HepG2 (cell line): ENCODE data around the gene COL18A1. TPM values are rescaled to one million over a fixed set of nuclear protein-coding genes. Genes with fewer than 3 reads are reported as not detected.
A peak's percentile ranks its signal among the peaks of the same experiment; 100 is the strongest.

Experiments
- ATAC-seq: fragments of 200-7000 bp; cut with Tn5 transposase; 3 replicates; pipeline ENCODE4 v1.9.1; 2020; ENCODE audit warnings: mild to moderate bottlenecking, moderate library complexity
- BruUV-seq: library from RNA; stranded (reverse); fragments of 400-500 nt; replicated peaks from 2 replicates; lab custom pipeline; 2021; lab: Mats Ljungman, UMichigan
- CTCF ChIA-PET: fragments of 300-600 bp; formaldehyde crosslinking; extraction: SDS; loops from one replicate; lab custom pipeline; 2021; ENCODE audit warnings: low total read pairs, inconsistent platforms, low intra/inter-chr PET ratio; lab: Yijun Ruan, JAX
- POLR2A ChIA-PET: fragments of 350-600 bp; sonication (Branson Sonifier 250); formaldehyde crosslinking; loops from one replicate; lab custom pipeline; 2020; ENCODE audit warnings: antibody characterized with exemption, inconsistent platforms; lab: Yijun Ruan, JAX
- DNase-seq: peaks from one replicate; pipeline ENCODE4 v3.0.0-alpha.2; 2015; ENCODE audit warnings: low spot score
- FAIRE-seq: peaks from 3 replicates; lab custom pipeline; 2011; peaks lifted over from hg19 to GRCh38; lab: Jason Lieb, UNC
- H2AFZ ChIP-seq: one replicate; pipeline ENCODE4 v1.6.1; 2011; ENCODE audit warnings: low read length, inconsistent platforms
- H3K27ac ChIP-seq: fragments of 300-600 bp; 3 replicates; pipeline ENCODE4 v1.8.0; 2011; ENCODE audit warnings: mixed run types, mild to moderate bottlenecking, mixed read lengths, low read length, inconsistent platforms; ENCODE audit not compliant: insufficient read depth; ENCODE audit errors: extremely low read length
- H3K27me3 ChIP-seq, 2 experiments: fragments of 200-600 bp in 1 of 2; 2 replicates in 1 of 2; 3 replicates in 1 of 2; pipeline versions ENCODE4 v1.6.0 to v1.8.0; 2011; ENCODE audit warnings: low read length in 2 of 2, mild to moderate bottlenecking in 2 of 2, moderate library complexity in 2 of 2, inconsistent platforms in 1 of 2; ENCODE audit not compliant: insufficient read depth in 2 of 2, control insufficient read depth in 1 of 2
- H3K36me3 ChIP-seq, 2 experiments: fragments of 200-600 bp in 1 of 2; replicated peaks in 1 of 2; 2 replicates in 1 of 2; 3 replicates in 1 of 2; pipeline versions ENCODE4 v1.5.1 to v1.8.0; 2011; ENCODE audit warnings: low read length in 2 of 2, inconsistent platforms in 1 of 2; ENCODE audit not compliant: insufficient read depth in 2 of 2, control insufficient read depth in 1 of 2
- H3K4me1 ChIP-seq: 2 replicates; pipeline ENCODE4 v1.5.1; 2012; ENCODE audit warnings: low read length, inconsistent platforms; ENCODE audit not compliant: insufficient read depth
- H3K4me2 ChIP-seq: 2 replicates; pipeline ENCODE4 v1.6.0; 2011; ENCODE audit warnings: low read depth, low read length, inconsistent platforms
- H3K4me3 ChIP-seq, 3 experiments: fragments of 200-600 bp in 1 of 3; sonication (generic), shearing (Covaris generic) in 1 of 3; replicated peaks in 1 of 3; 2 replicates each; pipeline ENCODE4 v1.5.1; 2011 to 2016; ENCODE audit warnings: low read length in 3 of 3, inconsistent platforms in 2 of 3, low read depth in 2 of 3, mild to moderate bottlenecking in 2 of 3, control low read depth in 1 of 3, mixed read lengths in 1 of 3; ENCODE audit not compliant: insufficient read depth in 1 of 3
- H3K79me2 ChIP-seq: one replicate; pipeline ENCODE4 v1.6.1; 2011; ENCODE audit warnings: low read length, inconsistent platforms; ENCODE audit not compliant: insufficient read depth
- H3K9ac ChIP-seq: 2 replicates; pipeline ENCODE4 v1.6.0; 2011; ENCODE audit warnings: mild to moderate bottlenecking, low read depth, low read length, inconsistent platforms; ENCODE audit not compliant: insufficient read depth
- H3K9me3 ChIP-seq: 2 replicates; pipeline ENCODE4 v1.5.1; 2012; ENCODE audit warnings: mild to moderate bottlenecking, low read length
- H4K20me1 ChIP-seq: 2 replicates; pipeline ENCODE4 v1.6.0; 2011; ENCODE audit warnings: inconsistent platforms, mild to moderate bottlenecking, low read length, moderate library complexity; ENCODE audit not compliant: insufficient read depth
- ADNP ChIP-seq: sonication (generic); formaldehyde crosslinking; IDR thresholded peaks from 2 replicates; pipeline ENCODE4 v1.4.0; 2020; ENCODE audit warnings: missing genetic modification reagents
- ARNTL ChIP-seq: sonication (generic); formaldehyde crosslinking; IDR thresholded peaks from 2 replicates; pipeline ENCODE4 v1.4.0; 2020; ENCODE audit warnings: mild to moderate bottlenecking, missing genetic modification reagents
- CCDC6 ChIP-seq: sonication (generic); formaldehyde crosslinking; IDR thresholded peaks from 2 replicates; pipeline ENCODE4 v1.8.1; 2022; ENCODE audit warnings: mild to moderate bottlenecking, missing genetic modification reagents, moderate library complexity
- MIER3 ChIP-seq: IDR thresholded peaks from 2 replicates; pipeline ENCODE4 v1.6.1; 2016; ENCODE audit warnings: missing compliant biosample characterization, borderline replicate concordance
- MTF1 ChIP-seq: sonication (generic); formaldehyde crosslinking; IDR thresholded peaks from 2 replicates; pipeline ENCODE4 v1.5.0; 2020; ENCODE audit warnings: missing genetic modification reagents
- PBX3 ChIP-seq: sonication (generic); formaldehyde crosslinking; IDR thresholded peaks from 2 replicates; pipeline ENCODE4 v1.8.1; 2023; ENCODE audit warnings: missing genetic modification reagents, inconsistent platforms, borderline replicate concordance
- SP1 ChIP-seq, 2 experiments: fragments of 450-650 bp in 1 of 2; sonication (generic) in 1 of 2; formaldehyde crosslinking in 1 of 2; IDR thresholded peaks; 2 replicates each; pipeline versions ENCODE4 v1.4.0 to v1.6.1; 2016 to 2020; ENCODE audit warnings: missing genetic modification reagents in 1 of 2
- ZBTB7A ChIP-seq: sonication (generic); formaldehyde crosslinking; IDR thresholded peaks from 2 replicates; pipeline ENCODE4 v1.8.0; 2022; ENCODE audit warnings: mild to moderate bottlenecking, missing genetic modification reagents
- ZFP41 ChIP-seq: sonication (generic); formaldehyde crosslinking; IDR thresholded peaks from 2 replicates; pipeline ENCODE4 v1.4.0; 2020; ENCODE audit warnings: mild to moderate bottlenecking, missing genetic modification reagents, borderline replicate concordance
- ZNF326 ChIP-seq: sonication (generic); formaldehyde crosslinking; IDR thresholded peaks from 2 replicates; pipeline ENCODE4 v1.4.0; 2020; ENCODE audit warnings: missing genetic modification reagents, borderline replicate concordance
- ZNF550 ChIP-seq: sonication (generic); formaldehyde crosslinking; IDR thresholded peaks from 2 replicates; pipeline ENCODE4 v1.4.0; 2020; ENCODE audit warnings: mild to moderate bottlenecking, missing genetic modification reagents, borderline replicate concordance
- ZSCAN21 ChIP-seq: sonication (generic); formaldehyde crosslinking; IDR thresholded peaks from 2 replicates; pipeline ENCODE4 v1.8.0; 2022; ENCODE audit warnings: mild to moderate bottlenecking, missing genetic modification reagents, moderate library complexity, borderline replicate concordance
- WGBS: methylation state at CpG from one replicate; pipeline ENCODE4 v1.1.6; 2017; ENCODE audit warnings: low lambda C conversion rate; 5-methylcytosine and 5-hydroxymethylcytosine counted together
- in situ Hi-C: cut with HindIII; loops from 2 replicates; pipeline ENCODE4 v1.10.0; 2017; ENCODE audit warnings: low pct_unique_long_range_greater_than_20kb; ENCODE audit not compliant: extremely low pct_ligation_motif_present
- intact Hi-C: fragments of 100-400 bp; cut with micrococcal nuclease; formaldehyde crosslinking; loops from one replicate; pipeline ENCODE4 v1.10.0; 2022; ENCODE audit not compliant: unreplicated experiment
- polyA plus RNA-seq, 8 experiments: library from polyadenylated mRNA; depleted of rRNA in 3 of 8; stranded (reverse) in 7 of 8; unstranded in 1 of 8; fragments of >200 nt; fragmentation: Illumina TruSeq in 4 of 8; extraction: Trizol in 4 of 8; gene quantifications; 2 replicates each; pipeline versions ENCODE4 v1.2.1 to v1.2.3, GENCODE V29; 2011 to 2016; ENCODE audit warnings: low read depth in 4 of 8, missing spikeins in 1 of 8, mixed read lengths in 1 of 8; ENCODE audit not compliant: insufficient read depth in 1 of 8
- total RNA-seq, 5 experiments: library from RNA; depleted of rRNA; stranded (reverse); fragments of >200 nt; fragmentation: Illumina TruSeq; extraction: Trizol; gene quantifications; 2 replicates each; pipeline ENCODE4 v1.2.3, GENCODE V29; 2016; ENCODE audit warnings: low read depth in 1 of 5
- TF ChIP-seq, protein P1 (sequence below): sonication (generic); formaldehyde crosslinking; IDR thresholded peaks from 2 replicates; pipeline ENCODE4 v1.5.0; 2020; ENCODE audit warnings: mild to moderate bottlenecking, missing genetic modification reagents, borderline replicate concordance
- TF ChIP-seq, protein P2 (sequence below): sonication (generic); formaldehyde crosslinking; IDR thresholded peaks from 2 replicates; pipeline ENCODE4 v1.8.0; 2022; ENCODE audit warnings: mild to moderate bottlenecking, missing genetic modification reagents, moderate library complexity
- TF ChIP-seq, protein P3 (sequence below): fragments of 450-650 bp; IDR thresholded peaks from 2 replicates; pipeline ENCODE4 v1.6.1; 2016

The COL18A1 gene
- total and polyA plus RNA-seq, 2 of the 13 experiments (the other 11 are each of a cell fraction or from before 2014, with no cell fraction given) = 79.0 to 102 TPM

- Histone ChIP-seq H3K79me2 (peaks cover 72% of the 10 kb centered on the region), H3K4me1 (peaks cover 75% of the 10 kb centered on the region), H3K9me3 (no peaks in the 10 kb centered on the region), H3K27me3 (no peaks in the 10 kb centered on the region), H3K4me3 (no peak overlapping the region), H4K20me1 (no peaks in the 10 kb centered on the region), H2AFZ (no peak overlapping the region), H3K27ac (no peak overlapping the region), H3K36me3 (peaks cover 5 to 7% of the 10 kb centered on the region in 2 experiments; a peak in 3 of 5 replicates), H3K9ac (no peak overlapping the region), H3K4me2 (no peak overlapping the region)
- FAIRE-seq (no peak), ATAC-seq (no peak), DNase-seq (no peak)
- in situ Hi-C loops (no loop called here), intact Hi-C loops (no loop called here)
- no peak for TF ChIP-seq CCDC6 (CRISPR knock-in tag)
- no peak for TF ChIP-seq PBX3
- TF ChIP-seq, protein P1, sequence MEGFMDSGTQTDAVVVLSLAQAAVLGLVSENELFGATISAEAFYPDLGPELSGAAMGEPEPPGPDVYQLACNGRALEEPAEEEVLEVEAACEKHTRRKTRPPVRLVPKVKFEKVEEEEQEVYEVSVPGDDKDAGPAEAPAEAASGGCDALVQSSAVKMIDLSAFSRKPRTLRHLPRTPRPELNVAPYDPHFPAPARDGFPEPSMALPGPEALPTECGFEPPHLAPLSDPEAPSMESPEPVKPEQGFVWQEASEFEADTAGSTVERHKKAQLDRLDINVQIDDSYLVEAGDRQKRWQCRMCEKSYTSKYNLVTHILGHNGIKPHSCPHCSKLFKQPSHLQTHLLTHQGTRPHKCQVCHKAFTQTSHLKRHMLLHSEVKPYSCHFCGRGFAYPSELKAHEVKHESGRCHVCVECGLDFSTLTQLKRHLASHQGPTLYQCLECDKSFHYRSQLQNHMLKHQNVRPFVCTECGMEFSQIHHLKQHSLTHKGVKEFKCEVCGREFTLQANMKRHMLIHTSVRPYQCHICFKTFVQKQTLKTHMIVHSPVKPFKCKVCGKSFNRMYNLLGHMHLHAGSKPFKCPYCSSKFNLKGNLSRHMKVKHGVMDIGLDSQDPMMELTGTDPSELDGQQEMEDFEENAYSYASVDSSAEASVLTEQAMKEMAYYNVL (CRISPR knock-in tag) = no peak
- TF ChIP-seq ARNTL = no peak
- TF ChIP-seq, protein P2, sequence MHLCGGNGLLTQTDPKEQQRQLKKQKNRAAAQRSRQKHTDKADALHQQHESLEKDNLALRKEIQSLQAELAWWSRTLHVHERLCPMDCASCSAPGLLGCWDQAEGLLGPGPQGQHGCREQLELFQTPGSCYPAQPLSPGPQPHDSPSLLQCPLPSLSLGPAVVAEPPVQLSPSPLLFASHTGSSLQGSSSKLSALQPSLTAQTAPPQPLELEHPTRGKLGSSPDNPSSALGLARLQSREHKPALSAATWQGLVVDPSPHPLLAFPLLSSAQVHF (CRISPR knock-in tag) = no peak
- TF ChIP-seq MIER3 (CRISPR knock-in tag) = no peak
- TF ChIP-seq ZBTB7A (CRISPR knock-in tag) = peak; percentile 34; the same call in 1 of the 2 replicates
- no peak for TF ChIP-seq ZFP41 (CRISPR knock-in tag)
- no peak for TF ChIP-seq ZNF550 (CRISPR knock-in tag)
- TF ChIP-seq, protein P3, sequence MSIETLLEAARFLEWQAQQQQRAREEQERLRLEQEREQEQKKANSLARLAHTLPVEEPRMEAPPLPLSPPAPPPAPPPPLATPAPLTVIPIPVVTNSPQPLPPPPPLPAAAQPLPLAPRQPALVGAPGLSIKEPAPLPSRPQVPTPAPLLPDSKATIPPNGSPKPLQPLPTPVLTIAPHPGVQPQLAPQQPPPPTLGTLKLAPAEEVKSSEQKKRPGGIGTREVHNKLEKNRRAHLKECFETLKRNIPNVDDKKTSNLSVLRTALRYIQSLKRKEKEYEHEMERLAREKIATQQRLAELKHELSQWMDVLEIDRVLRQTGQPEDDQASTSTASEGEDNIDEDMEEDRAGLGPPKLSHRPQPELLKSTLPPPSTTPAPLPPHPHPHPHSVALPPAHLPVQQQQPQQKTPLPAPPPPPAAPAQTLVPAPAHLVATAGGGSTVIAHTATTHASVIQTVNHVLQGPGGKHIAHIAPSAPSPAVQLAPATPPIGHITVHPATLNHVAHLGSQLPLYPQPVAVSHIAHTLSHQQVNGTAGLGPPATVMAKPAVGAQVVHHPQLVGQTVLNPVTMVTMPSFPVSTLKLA = peak; percentile 98
- TF ChIP-seq MTF1 (CRISPR knock-in tag) = no peak
- 0 out of 2 replicates have a peak, but pooled peaks have one; percentile 30 for TF ChIP-seq ZSCAN21 (CRISPR knock-in tag)
- no peak for TF ChIP-seq SP1 (IDR thresholded peaks at IDR 0.05)
- no peak for TF ChIP-seq SP1 (CRISPR knock-in tag; IDR thresholded peaks at IDR 0.05)
- no peak for TF ChIP-seq ADNP
- TF ChIP-seq ZNF326 (CRISPR knock-in tag) = 0 out of 2 replicates have a peak, but pooled peaks have one; percentile 9
- 98% methylated on average over 7 of the region's 7 CpGs for WGBS
- CTCF ChIA-PET = no interaction called here
- no TSS peak for BruUV-seq
- POLR2A ChIA-PET = interaction anchor here (2.1 to 2.4 kb wide), 2 partner anchors 17 to 19 kb away, joined by 7 to 12 read pairs; no protein-coding TSS in a partner anchor
Observed at GRCh38 chr21:45452696-45453307, 47.8 kb downstream of the COL18A1 start.
